Measurements from ENCODE around the gene SMIM30. TPM values are rescaled to one million over a fixed set of nuclear protein-coding genes. Genes with fewer than 3 reads are reported as not detected.

The SMIM30 gene
- total and polyA plus RNA-seq, 2 of the 8 experiments (the other 6 are each of a cell fraction or from before 2014, with no cell fraction given), result 35.2 to 49.7 TPM

DNA sequence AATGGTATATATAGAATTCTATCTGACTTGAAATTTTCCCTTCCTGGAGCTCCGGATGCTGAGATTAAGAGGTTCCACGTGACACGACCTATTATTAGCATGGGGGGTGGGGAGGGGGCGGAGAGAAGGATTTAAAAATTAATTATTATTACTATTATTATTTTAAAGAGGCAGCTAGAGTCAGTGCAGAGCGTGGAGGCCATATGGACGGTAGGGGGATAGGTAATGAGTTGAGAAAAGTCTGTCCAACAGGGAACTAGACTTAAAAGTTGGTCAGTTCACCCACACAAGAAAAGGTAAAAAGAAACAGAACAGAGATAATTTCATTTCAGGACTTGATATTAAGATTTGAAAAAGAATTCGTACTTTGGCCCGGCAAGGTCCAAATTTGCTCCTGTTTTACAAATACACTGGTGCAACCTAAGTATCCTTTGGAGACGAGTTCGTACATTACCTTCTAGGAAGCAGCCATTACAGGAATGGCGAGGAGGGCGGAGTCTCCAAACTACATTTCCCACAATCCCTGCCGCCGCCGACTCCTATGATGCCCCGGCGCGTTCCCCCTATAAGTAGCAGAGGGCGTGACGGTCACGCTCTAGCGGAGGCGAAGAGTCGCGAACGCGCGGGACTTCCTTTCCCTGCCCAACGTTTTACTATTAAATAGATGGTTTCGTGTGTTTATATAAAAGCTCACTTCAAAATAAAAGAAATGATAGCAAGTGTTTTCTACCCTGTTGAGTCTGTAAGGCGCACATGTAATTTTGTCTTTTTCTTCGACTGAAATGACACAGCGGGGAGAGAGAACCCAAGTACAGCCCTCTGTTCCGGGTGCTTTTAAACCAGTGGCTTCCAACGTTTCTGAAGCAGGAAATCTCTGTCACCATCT is at the start of gene SMIM30 (continued):
- TF ChIP-seq RXRA (IDR thresholded peaks at IDR 0.05; ENCODE audit: insufficient read depth, low read depth, low read length), result no peak
- peak; percentile 56 to 85 for TF ChIP-seq POLR2A (IDR thresholded peaks at IDR 0.05; ENCODE audit: control extremely low read depth in 1 of 2, low read depth in 2 of 2, low read length in 2 of 2)
- no peak for TF ChIP-seq CBX8 (IDR thresholded peaks at IDR 0.05; ENCODE audit: borderline replicate concordance, low read depth, low read length)
- TF ChIP-seq, protein P1, sequence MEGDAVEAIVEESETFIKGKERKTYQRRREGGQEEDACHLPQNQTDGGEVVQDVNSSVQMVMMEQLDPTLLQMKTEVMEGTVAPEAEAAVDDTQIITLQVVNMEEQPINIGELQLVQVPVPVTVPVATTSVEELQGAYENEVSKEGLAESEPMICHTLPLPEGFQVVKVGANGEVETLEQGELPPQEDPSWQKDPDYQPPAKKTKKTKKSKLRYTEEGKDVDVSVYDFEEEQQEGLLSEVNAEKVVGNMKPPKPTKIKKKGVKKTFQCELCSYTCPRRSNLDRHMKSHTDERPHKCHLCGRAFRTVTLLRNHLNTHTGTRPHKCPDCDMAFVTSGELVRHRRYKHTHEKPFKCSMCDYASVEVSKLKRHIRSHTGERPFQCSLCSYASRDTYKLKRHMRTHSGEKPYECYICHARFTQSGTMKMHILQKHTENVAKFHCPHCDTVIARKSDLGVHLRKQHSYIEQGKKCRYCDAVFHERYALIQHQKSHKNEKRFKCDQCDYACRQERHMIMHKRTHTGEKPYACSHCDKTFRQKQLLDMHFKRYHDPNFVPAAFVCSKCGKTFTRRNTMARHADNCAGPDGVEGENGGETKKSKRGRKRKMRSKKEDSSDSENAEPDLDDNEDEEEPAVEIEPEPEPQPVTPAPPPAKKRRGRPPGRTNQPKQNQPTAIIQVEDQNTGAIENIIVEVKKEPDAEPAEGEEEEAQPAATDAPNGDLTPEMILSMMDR (IDR thresholded peaks at IDR 0.05; ENCODE audit: control extremely low read depth in 1 of 3, insufficient read depth in 1 of 3, low read depth in 1 of 3, low read length in 3 of 3), result no peak
- TF ChIP-seq POU5F1 (IDR thresholded peaks at IDR 0.05; ENCODE audit: low read depth, low read length), result no peak
- no peak for TF ChIP-seq BRCA1 (IDR thresholded peaks at IDR 0.05; ENCODE audit: low read depth, low read length)
- no peak for TF ChIP-seq BCL11A (IDR thresholded peaks at IDR 0.05; ENCODE audit: low read depth in 2 of 2, low read length in 2 of 2)
- TF ChIP-seq TBP (IDR thresholded peaks at IDR 0.05; ENCODE audit: low read depth, low read length), result peak; percentile 91
- TF ChIP-seq POLR2AphosphoS5 (IDR thresholded peaks at IDR 0.05; ENCODE audit: low read depth, low read length), result peak; percentile 85
- no peak for TF ChIP-seq CBX5 (IDR thresholded peaks at IDR 0.05; ENCODE audit: low read depth, low read length)
- peak; percentile 64; the same call in 1 of the 2 replicates for TF ChIP-seq PHF8 (conservative IDR thresholded peaks at IDR 0.05; ENCODE audit: low read depth, low read length)
- no peak for TF ChIP-seq EP300 (IDR thresholded peaks at IDR 0.05; ENCODE audit: borderline replicate concordance in 1 of 2, low read depth in 2 of 2, low read length in 2 of 2)
- TF ChIP-seq RFX5 (IDR thresholded peaks at IDR 0.05; ENCODE audit: borderline replicate concordance, low read depth, low read length), result no peak
- TF ChIP-seq EZH2 (IDR thresholded peaks at IDR 0.05; ENCODE audit: low read depth, low read length, severe bottlenecking), result no peak
- 0 out of 2 replicates have a peak, but pooled peaks have one; percentile 33 for TF ChIP-seq KDM5A (IDR thresholded peaks at IDR 0.05; ENCODE audit: low read length)
- TF ChIP-seq, protein P2, sequence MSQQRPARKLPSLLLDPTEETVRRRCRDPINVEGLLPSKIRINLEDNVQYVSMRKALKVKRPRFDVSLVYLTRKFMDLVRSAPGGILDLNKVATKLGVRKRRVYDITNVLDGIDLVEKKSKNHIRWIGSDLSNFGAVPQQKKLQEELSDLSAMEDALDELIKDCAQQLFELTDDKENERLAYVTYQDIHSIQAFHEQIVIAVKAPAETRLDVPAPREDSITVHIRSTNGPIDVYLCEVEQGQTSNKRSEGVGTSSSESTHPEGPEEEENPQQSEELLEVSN (IDR thresholded peaks at IDR 0.05), result peak; percentile 72
- peak; percentile 97 for TF ChIP-seq TAF1 (IDR thresholded peaks at IDR 0.05; ENCODE audit: low read depth, low read length)
- peak; percentile 98 for TF ChIP-seq YY1 (IDR thresholded peaks at IDR 0.05; ENCODE audit: low read depth, low read length)
- no peak for TF ChIP-seq RBBP5 (IDR thresholded peaks at IDR 0.05; ENCODE audit: borderline replicate concordance, low read depth, low read length)
- no peak for TF ChIP-seq GABPA (IDR thresholded peaks at IDR 0.05; ENCODE audit: borderline replicate concordance, insufficient read depth, low read length)
- 0 out of 2 replicates have a peak, but pooled peaks have one; percentile 40 for TF ChIP-seq CHD2 (IDR thresholded peaks at IDR 0.05; ENCODE audit: low read length)

Data from H1 (cell line).